Measurements from ENCODE around the gene MUC5AC.
"Not testable (repeated sequence)": the region's sequence is repeated elsewhere in the genome, so short reads cannot be mapped to it uniquely, and the experiment has no call there.

The MUC5AC gene

GRCh38 chr11:1245717-1246116 lies 88.0 kb downstream of the MUC5AC start:
- H3K4me3 ChIP-seq (ENCODE audit: low read depth in 1 of 2, low read length in 2 of 2); H3K9ac ChIP-seq (ENCODE audit: low read length); H3K9me3 ChIP-seq (ENCODE audit: low read length); H3K36me3 ChIP-seq (ENCODE audit: insufficient read depth, low read length); H3K4me1 ChIP-seq (ENCODE audit: insufficient read depth, low read length); H3K27ac ChIP-seq (ENCODE audit: low read depth, low read length); H3K27me3 ChIP-seq (ENCODE audit: control insufficient read depth in 1 of 2, insufficient read depth in 2 of 2, low read length in 2 of 2): not testable (repeated sequence)

DNA sequence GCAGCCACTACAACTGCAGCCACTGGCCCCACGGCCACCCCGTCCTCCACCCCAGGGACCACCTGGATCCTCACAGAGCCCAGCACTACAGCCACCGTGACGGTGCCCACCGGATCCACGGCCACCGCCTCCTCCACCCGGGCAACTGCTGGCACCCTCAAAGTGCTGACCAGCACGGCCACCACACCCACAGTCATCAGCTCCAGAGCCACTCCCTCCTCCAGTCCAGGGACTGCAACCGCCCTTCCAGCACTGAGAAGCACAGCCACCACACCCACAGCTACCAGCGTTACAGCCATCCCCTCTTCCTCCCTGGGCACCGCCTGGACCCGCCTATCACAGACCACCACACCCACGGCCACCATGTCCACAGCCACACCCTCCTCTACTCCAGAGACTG lies 88.5 kb downstream of the MUC5AC start:
- not testable (repeated sequence) for H3K27me3 ChIP-seq (ENCODE audit: control insufficient read depth in 1 of 2, insufficient read depth in 2 of 2, low read length in 2 of 2); H3K27ac ChIP-seq (ENCODE audit: low read depth, low read length); H3K4me3 ChIP-seq (ENCODE audit: low read depth in 1 of 2, low read length in 2 of 2); H3K4me1 ChIP-seq (ENCODE audit: insufficient read depth, low read length); H3K9me3 ChIP-seq (ENCODE audit: low read length); H3K36me3 ChIP-seq (ENCODE audit: insufficient read depth, low read length); H3K9ac ChIP-seq (ENCODE audit: low read length)

DNA sequence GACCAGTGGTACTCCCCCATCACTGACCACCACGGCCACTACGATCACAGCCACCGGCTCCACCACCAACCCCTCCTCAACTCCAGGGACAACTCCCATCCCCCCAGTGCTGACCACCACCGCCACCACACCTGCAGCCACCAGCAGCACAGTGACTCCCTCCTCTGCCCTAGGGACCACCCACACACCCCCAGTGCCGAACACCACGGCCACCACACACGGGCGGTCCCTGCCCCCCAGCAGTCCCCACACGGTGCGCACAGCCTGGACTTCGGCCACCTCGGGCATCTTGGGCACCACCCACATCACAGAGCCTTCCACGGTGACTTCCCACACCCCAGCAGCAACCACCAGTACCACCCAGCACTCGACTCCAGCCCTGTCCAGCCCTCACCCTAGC lies 89.3 kb downstream of the MUC5AC start:
- H3K4me1 ChIP-seq (ENCODE audit: insufficient read depth, low read length); H3K36me3 ChIP-seq (ENCODE audit: insufficient read depth, low read length); H3K27me3 ChIP-seq (ENCODE audit: control insufficient read depth in 1 of 2, insufficient read depth in 2 of 2, low read length in 2 of 2); H3K9ac ChIP-seq (ENCODE audit: low read length); H3K27ac ChIP-seq (ENCODE audit: low read depth, low read length); H3K4me3 ChIP-seq (ENCODE audit: low read depth in 1 of 2, low read length in 2 of 2); H3K9me3 ChIP-seq (ENCODE audit: low read length): not testable (repeated sequence)

- H3K9me3 ChIP-seq (ENCODE audit: low read length); H3K27me3 ChIP-seq (ENCODE audit: control insufficient read depth in 1 of 2, insufficient read depth in 2 of 2, low read length in 2 of 2); H3K27ac ChIP-seq (ENCODE audit: low read depth, low read length); H3K9ac ChIP-seq (ENCODE audit: low read length); H3K4me3 ChIP-seq (ENCODE audit: low read depth in 1 of 2, low read length in 2 of 2); H3K36me3 ChIP-seq (ENCODE audit: insufficient read depth, low read length); H3K4me1 ChIP-seq (ENCODE audit: insufficient read depth, low read length): not testable (repeated sequence)
Observed at GRCh38 chr11:1248951-1249350, 91.2 kb downstream of the MUC5AC start.

GRCh38 chr11:1250411-1250810 lies 92.7 kb downstream of the MUC5AC start:
- not testable (repeated sequence) for H3K27ac ChIP-seq (ENCODE audit: low read depth, low read length); H3K4me1 ChIP-seq (ENCODE audit: insufficient read depth, low read length); H3K36me3 ChIP-seq (ENCODE audit: insufficient read depth, low read length); H3K27me3 ChIP-seq (ENCODE audit: control insufficient read depth in 1 of 2, insufficient read depth in 2 of 2, low read length in 2 of 2); H3K9me3 ChIP-seq (ENCODE audit: low read length); H3K4me3 ChIP-seq (ENCODE audit: low read depth in 1 of 2, low read length in 2 of 2); H3K9ac ChIP-seq (ENCODE audit: low read length)
